ENCODE measurements around the gene SUGT1.

The SUGT1 gene

DNA sequence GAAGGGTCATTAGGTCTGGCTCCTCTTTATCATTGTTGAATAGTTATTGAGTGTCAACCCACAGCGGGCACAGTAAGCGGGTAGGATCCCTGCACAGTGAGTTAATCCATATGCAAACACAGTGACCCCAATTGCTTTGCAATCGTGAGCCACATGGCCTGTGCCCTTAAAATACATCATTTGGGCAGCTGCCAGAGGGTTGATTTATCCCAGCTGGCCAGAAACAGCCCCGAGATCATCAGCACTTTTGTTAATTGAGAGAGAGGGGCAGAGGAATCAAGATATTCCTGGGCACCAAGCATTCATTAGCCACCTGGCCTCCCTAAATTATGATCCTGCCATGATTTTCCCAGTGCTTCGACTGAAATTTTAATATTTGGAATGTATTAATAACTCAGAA is 96.8 kb downstream of the SUGT1 start:
- TF ChIP-seq, protein P1, sequence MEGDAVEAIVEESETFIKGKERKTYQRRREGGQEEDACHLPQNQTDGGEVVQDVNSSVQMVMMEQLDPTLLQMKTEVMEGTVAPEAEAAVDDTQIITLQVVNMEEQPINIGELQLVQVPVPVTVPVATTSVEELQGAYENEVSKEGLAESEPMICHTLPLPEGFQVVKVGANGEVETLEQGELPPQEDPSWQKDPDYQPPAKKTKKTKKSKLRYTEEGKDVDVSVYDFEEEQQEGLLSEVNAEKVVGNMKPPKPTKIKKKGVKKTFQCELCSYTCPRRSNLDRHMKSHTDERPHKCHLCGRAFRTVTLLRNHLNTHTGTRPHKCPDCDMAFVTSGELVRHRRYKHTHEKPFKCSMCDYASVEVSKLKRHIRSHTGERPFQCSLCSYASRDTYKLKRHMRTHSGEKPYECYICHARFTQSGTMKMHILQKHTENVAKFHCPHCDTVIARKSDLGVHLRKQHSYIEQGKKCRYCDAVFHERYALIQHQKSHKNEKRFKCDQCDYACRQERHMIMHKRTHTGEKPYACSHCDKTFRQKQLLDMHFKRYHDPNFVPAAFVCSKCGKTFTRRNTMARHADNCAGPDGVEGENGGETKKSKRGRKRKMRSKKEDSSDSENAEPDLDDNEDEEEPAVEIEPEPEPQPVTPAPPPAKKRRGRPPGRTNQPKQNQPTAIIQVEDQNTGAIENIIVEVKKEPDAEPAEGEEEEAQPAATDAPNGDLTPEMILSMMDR (IDR thresholded peaks at IDR 0.05; ENCODE audit: insufficient read depth, low read depth, low read length, missing control alignments): no peak
- no peak overlapping the region for H3K4me3 ChIP-seq (ENCODE audit: low read length)
- no peak for DNase-seq (ENCODE audit: low read depth)
